Germinal center (tissue), 1 donor: ENCODE results near the gene TTC29.
"Not testable (repeated sequence)": the region's sequence is repeated elsewhere in the genome, so short reads cannot be mapped to it uniquely, and the experiment has no call there.

ENCODE experiments used
- DNase-seq: peaks from one replicate; pipeline ENCODE4 v3.0.0; 2012; ENCODE audit warnings: mixed read lengths, low spot score

TTC29 gene

DNA sequence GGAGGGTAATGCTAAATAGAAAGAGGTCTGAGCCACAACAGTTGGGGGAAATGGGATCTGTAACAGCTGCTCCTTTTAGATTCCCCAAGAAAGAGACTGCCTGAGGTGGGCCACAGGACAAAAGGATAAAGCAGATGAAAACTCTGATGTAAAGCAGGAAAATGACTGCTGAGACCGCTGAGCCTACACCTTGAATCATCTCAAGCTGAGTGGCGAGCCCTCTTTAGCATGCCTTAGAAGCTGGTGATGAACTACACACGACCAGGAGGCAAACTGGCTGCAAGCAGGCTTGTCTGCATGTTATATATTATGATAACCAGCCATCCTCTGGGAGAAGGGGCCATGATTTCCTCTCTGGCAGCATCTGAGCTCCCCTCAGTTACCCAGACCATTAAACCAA is 88.4 kb downstream of the TTC29 start:
- DNase-seq: no peak

DNA sequence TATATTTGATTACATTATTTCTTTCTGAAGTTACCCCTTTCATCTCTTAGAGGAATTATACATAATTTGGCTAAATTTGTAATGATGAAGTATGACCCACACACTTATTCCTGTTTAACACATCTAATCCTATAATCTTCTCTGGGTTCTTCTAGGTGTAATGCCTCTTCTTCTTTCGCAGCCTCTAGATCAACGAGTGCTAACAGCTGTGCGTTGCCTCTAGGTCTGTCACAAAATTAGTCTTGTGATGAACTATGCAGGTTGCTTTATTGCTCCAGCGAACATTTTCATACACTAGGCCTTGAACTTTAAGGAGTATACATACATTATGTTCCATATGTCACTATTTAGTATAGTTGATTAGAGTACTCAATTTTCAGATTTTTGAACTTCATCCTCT is 89.9 kb downstream of the TTC29 start:
- DNase-seq: no peak

DNA sequence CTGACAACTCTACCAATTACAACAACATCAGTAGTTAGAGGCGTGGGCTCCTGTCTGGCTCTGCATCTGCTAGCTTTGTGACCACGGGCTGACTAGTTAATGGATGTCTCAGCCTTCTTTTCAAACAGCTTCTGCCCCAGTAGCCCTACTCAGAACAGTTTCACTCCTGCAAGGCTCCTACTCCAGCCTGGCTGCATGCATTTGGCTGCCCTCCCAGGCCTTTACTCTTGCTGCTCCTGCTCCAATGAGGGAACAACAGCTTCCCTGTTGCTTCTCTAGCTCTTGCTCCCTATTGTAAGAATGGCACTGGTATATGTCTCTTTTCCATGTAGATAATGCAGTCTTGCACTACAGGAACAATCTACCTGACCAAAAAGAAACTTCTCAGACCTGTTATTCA is 93.3 kb downstream of the TTC29 start:
- no peak for DNase-seq

DNA sequence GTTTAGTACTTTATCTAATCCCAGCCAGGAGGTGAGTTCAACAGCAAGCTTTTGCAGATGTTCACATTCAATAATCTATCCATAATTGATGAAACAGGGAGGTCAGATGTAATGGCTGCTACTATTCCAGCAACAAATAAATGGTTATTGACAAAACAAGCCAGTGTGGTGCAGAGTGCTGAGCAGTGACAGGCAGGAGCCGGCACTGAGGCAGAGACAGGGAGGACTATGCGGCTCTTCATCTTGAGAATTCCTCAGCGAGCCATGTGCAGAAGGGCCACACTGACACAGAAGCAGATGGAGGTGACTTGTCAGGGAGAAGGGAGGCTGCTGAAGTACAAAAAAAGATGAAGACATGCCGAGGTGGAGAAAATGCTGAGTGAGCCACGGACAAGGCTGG is 98.3 kb downstream of the TTC29 start:
- DNase-seq: no peak

DNA sequence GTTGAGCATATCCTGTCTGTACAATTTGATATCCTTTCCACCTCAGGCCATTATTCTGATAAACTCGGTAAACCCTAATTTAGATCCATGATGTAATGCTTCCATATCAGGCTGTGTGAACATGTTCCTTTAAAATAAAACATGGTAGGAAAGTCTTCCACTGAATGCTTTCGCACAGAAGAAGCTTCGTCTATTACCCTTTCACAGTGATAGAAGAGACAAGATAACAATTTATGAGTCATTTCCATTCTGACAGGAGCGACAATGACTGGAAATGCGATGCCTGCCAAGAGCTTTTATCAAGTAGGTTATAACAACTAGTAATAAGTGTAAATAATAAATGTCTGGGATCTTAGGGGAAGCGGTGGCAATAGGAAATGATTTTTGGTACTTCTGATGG is 98.8 kb downstream of the TTC29 start:
- no peak for DNase-seq

DNA sequence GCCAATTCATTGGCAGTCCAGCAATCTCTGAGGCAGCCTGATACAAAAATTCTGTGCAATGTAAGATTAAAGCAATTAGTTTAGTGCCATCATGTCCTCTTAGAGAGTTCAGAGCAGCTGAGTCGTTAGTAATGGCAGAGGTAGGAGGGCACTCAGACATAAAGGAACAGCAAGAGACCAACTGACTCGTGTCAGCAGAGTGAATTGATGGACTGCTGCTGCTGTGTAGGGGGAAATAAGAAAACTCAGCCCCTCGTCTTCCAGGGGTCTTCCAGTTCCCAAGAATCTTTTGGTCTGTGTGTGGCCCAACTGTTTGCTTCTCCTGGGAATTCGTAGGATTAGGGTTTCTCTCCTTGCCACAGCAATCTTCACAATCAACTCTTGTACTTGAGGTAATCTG is 100.9 kb downstream of the TTC29 start:
- DNase-seq: no peak

DNA sequence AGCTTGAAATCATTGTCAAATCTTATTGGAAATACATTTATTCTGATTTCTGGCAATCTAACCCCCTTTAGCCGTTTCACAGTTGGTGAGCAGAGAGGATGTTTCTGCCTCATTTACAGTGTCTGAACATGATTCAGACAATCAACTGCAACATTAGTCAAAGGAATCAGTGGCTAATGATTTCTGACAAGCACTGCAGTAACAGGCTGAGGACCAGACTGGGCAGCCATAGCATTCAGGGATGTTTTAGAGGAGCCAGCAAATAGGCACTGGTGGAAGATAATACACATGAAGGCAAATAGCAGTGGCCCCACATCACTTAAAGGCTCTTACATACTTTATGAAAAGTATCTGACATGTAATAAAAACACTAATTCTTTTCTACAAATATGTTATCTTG is 102.8 kb downstream of the TTC29 start:
- DNase-seq: no peak

DNA sequence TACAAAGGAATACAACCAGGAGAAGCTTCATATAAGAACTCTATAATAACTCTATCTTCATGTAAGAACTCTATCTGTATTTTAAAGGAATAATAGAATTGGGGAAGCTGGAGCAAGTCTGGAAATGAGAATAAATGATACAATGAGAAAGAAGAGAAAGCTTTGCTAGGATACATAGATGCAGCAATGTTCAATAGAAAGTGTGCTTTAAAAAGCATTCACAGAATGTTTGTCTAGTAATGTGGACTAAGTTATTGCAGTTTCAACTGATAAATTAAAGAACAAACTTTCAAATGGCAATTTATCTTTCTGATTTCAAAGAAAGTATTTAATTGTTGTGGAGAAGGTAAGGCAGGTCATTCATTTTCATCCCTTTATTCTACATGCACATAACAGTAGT is 104.9 kb downstream of the TTC29 start:
- no peak for DNase-seq

DNA sequence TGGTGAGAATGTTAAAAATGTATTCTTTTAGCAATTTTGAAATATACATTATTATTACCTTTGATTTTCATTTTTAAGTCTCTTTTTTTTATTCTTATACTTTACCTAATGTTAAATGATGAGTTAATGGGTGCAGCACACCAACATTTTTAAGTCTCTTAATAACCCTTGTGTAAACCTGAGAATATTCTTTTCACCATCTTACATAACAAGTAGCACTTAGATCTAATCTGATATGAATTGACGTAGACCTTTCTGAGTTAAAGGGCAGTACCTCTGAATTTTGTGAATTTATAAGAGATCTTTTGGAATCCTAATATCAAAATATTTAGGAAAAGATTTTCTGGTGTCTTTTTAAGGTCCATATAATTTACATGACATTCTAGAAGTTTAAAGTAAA is 110.6 kb downstream of the TTC29 start:
- DNase-seq: no peak

DNA sequence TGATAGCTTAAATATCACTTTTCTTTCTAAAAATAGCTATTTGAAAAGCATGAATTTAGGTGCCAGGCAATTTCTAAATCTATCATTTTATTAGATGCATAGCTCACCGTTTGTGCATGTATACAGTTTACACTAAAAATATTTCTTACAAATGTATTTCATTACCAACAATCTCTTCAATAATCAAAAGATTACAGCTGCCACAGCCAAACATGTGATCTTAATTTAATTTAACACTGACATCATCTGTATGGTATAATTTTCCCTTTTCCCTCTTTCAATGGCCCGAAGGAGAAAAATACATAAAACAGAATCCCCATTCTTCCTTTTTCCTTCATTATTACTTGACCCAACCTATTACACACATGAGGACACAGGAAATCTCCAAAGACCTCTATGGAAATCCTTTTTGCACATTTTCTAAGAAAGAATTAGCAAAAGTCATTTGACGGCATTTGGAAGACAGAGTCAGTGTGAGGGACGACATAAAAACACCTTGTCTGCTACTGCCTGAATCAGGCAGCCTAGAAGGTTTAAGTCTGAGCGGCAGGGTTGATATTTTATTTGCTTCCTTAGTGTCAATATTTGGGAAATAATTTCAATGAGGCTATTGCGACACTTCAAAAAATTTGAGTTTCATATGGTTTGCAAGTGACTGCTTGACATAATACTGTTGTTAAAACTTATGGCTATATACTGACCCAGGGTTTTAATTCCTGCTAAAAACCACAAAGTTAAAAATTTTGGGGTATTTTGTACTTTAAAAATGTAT is 111.2 kb downstream of the TTC29 start:
- no peak for DNase-seq

DNA sequence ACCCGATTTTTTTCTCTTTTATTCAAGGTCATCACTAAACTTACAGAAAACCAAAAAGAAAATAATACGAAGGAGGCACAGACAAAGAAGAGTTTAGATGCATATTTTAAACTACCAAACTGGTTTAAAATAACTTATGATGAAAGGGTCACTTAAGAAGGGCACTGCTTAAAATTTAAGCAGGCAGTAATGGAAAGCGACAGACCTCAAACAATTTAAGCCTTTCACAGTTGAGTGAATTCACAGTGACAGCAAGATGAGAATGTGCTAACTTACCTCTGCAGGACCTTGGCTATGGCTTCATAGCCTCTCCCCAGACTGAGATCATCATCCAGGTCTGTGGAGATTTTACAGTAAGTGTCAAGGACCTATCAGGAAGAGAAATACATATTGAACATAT is 112.1 kb downstream of the TTC29 start:
- no peak for DNase-seq

DNA sequence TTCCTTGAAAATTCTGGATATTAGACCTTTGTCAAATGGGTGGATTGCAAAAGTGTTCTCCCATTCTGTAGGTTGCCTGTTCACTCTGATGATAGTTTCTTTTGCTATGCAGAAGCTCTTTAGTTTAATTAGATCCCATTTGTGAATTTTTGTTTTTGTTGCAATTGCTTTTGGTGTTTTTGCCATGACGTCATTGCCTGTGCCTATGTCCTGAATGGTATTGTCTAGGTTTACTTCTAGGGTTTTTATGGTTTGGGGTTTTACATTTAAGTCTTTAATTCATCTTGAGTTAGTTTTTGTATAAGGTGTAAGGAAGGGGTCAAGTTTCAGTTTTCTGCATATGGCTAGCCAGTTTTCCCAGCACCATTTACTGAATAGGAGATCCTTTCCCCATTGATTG is 122.7 kb downstream of the TTC29 start:
- DNase-seq: not testable (repeated sequence)

DNA sequence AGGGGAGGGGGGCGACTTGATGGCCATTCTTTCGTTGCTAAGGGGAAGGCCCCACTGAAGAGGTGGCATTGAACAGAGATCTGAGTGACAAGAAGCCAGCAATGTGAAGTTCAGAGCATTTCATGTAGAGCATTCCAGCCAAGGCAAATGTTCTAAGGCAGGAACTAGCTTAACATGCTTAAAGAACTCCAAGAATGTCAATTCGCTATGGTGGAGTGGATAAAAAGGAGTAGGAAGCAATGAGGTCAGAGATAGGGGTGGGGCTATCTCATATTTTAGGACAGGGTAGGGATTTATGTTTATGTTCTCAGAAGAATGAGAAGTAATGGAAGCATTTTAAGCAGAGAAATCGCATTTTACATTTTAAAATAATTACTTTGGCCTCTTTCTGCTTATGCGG is 130.9 kb downstream of the TTC29 start:
- no peak for DNase-seq

DNA sequence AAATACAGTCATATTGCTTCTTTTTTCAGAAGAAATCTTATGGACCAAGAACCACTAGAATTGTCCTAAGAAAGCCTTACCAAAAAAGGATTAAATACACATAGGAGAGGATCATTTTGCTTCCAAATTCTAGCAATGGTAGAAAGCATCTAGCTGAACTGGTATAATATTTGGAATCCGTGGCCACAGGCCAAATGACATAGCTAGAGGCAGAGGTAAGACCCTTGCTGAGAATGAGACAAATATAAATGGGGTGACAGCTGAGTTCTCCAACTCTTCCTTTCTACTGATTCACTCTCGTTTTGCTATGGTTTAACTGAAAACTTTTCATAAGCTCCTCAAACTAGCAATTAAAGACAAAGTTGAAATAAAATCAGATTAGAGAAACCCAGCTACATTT is 150.0 kb downstream of the TTC29 start:
- no peak for DNase-seq

DNA sequence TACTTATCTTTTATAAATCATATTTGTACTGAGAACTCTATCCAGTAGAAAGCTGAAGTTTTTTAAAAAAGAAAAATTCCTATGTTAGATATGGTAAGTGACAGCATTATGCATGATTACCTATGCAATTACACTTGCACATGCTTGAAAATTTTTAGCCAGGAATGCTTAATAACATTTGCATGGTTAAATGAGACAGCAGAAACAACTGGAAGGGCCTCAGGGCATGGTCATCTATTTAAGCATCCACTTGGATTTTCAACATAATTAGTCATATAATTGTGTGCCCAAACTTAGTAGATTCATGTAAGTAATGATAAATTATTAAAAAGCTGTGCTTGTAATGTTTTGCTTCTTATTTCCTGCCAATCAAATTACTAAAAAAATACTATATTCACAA is 151.9 kb downstream of the TTC29 start:
- DNase-seq: no peak

DNA sequence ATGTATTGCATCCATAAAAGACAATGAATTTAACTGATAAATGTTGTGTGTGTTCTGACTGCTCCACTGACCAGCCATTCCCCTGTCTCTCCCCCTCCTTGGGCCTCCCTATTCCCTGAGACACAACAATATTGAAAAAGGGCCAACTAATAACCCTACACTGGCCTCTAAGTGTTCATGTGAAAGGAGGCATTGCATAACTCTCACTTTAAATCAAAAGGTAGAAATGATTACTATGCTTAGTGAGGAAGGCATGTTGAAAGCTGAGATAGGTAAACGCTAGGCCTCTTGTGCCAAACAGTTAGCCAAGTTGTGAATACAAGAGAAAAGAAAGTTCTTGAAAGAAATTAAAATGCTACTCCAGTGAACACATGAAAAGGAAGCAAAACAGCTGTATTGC is 154.2 kb downstream of the TTC29 start:
- no peak for DNase-seq

DNA sequence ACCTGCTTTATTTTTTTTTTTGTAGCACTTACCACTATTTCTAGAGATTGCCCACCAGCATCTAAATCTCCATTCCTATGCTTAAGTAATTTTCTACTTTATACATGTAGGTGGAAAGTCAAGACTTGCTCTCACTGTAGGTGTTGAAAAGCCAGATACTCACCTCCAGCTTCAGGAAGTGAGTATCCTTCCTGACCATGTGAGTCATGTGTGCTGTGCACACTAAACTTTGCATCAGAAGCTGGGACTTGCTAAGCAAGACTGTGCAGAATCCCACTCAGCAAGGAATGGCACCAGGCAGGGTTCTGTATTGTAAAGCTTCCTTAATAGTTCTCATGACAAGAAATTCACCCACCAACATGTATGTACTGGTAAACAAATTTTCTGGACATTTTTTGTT is 155.1 kb downstream of the TTC29 start:
- DNase-seq: no peak

DNA sequence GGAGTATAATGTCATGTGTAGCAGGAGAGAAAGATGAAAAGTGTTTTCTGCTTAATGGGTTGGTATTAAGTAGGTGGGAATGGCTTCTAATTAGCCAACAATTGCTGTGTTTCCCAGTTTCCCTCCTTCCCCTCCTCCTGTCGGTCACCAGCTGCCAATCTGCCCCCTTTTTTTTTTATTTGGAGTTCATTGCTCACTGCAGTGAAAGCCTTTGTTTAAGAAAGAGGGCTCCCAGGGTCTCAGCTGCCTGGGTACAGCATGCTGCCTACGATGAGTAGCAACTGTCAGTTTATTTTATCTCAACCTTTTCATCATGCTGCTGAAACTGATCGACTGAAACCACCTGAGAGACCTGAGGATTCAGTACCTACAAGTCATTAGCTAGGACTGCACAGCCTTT is 157.9 kb downstream of the TTC29 start:
- DNase-seq: no peak

DNA sequence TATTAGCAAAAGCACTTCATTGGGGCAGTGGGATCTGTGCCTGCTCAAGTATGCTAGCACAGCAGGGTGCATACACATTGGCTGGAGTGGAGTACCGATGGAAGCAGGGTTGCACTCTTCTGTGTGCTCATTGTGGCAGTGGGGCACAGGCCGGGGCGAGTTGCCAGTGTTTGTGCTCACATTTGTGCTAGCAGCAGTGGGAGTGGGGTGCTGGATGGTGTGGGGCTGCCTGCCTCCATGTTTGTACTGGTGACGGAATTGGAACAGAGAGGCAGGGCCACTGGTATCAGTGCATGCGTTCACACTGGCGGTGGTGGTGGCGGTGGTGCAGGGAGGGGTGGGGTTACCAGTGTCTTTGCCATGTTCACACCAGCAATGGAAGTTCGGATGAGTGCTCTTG is 169.0 kb downstream of the TTC29 start:
- DNase-seq: no peak

DNA sequence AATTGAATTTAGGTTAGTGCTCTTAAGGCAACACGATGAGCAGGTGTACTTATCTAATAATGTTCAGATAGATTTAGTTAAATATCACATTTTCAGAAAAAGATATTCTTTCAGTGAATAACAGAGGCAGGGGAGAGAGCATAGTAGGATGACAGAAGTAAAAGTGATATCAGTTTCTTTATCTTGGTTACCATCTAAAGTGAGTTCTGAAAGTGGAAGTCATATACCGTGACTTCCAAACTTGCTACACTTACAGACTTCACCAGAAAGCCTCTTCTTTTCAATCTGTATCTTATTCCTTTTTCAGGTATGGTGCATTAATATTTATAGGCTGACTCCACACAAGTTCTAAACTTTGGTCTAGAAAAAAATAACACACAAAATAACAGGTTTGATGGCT is 182.1 kb downstream of the TTC29 start:
- no peak for DNase-seq

DNA sequence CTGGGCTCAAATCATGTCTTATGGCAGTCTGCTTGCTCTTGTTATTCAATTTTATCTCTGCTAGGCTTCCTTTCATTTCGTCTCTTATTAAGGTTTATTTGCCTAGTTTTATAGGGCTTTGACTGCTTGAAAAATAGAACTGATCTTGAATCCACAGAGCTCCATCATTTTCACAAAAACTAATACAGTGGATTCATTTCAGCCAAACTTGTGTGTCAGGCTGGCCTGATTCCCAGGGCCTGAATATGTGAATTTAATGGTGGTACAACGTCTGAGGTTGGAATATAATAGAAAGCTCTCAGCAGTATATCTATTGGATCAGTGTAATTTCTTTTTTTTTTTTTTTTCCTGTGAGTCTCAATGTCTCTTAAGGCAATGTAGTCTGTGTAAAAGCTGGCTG is 183.6 kb downstream of the TTC29 start:
- no peak for DNase-seq

DNA sequence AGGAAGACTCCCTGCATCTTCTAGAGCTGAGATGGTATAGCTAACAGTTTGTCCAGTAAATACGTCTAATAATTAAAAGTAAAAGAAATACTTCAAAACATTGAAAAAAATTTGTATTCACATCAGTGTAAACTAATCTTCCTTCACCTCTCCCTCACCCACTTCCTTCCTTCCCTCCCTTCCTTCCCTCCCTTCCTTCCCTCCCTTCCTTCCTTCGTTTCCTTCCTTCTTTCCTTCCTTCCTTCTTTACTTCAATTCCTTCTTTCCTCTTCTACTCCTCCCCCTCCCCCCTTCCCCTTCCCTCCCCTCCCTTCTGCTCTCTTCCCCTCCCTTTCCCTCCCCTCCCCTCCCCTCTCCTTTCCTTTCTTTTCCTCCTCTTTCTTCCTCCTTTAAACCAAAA is 203.2 kb downstream of the TTC29 start:
- DNase-seq: no peak

DNA sequence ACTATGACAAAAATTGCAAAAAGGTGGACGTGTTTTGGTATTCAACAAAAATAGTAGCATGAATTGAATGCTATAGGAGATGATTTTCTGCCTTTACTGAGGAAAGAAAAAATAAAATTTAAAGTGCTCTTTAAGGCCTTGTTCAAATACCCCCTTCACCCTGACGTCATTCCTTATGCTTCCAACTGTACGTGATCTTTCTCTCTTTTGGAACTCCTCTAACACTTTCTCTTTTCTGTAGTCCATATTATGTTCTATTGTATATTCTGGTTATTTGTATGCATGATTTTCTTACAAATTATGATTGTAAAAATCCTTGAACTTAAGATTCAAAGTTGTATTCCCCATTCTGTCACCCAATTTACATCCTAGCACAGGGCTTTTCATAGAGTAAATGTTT is 206.5 kb downstream of the TTC29 start:
- no peak for DNase-seq

DNA sequence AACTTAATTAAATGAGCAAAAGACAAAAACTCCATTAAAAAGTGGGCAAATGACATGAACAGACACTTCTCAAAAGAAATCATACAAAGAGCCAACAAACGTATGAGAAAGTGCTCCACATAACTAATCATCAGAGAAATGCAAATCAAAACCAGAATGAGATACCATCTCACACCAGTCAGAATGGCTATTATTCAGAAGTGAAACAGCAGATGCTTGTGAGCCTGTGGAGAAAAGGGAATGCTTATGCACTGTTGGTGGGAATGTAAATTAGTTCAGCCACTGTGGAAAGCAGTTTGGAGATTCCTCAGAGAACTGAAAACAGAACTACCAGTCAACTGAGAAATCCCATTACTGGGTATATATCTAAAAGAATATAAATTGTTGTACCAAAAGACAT is 222.1 kb downstream of the TTC29 start:
- DNase-seq: not testable (repeated sequence)

DNA sequence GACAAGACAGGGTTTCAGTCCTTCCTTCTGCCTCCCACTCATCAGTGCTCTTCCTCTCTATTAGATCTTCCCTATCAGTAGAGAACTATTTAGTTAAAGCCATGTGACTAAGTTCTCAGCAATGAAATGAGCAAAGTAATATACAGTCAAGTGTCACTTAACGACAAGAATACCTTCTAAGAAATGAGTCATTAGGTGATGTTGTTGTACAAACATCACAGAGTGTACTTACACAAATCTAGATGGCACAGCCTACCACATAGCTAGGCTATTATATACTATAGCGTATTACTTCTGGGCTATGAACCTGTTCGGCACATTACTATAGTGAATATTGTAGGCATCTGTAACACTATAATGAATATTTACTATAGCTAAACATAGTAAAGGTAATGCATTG is 235.7 kb downstream of the TTC29 start:
- no peak for DNase-seq
